KG1 (cell line): ENCODE results near the gene AMDHD1.

ENCODE experiments used
- DNase-seq: peaks from one replicate; lab custom pipeline; 2025; lab: John Stamatoyannopoulos, UW

The AMDHD1 gene, protein sequence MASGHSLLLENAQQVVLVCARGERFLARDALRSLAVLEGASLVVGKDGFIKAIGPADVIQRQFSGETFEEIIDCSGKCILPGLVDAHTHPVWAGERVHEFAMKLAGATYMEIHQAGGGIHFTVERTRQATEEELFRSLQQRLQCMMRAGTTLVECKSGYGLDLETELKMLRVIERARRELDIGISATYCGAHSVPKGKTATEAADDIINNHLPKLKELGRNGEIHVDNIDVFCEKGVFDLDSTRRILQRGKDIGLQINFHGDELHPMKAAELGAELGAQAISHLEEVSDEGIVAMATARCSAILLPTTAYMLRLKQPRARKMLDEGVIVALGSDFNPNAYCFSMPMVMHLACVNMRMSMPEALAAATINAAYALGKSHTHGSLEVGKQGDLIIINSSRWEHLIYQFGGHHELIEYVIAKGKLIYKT

GRCh38 chr12:95943330-95943842, at the start of gene AMDHD1:
Gene AMDHD1, plus strand, starts transcription at chr12:95943331. Its CDS starts 68 bp downstream, at chr12:95943399.
- DNase-seq = no peak

DNA sequence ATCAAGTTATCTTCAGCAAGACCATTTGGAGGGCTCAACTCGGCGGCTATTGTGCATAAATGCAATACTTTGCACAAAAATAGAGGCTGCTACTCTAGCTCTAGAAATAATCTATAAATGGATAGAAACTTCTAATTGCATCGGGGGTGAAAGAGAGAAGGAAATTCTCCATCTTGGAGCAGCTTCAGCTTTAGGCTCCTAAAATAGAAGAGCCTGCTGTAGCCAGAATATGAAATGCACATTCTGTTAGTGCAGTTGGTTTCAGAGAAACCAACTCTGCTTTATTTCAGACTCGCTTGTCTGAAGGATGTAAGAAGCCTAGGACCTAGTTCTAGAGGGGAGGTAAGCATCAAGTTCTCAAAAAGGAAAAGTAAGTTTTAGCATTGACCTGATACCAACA, 46.3 kb upstream of the AMDHD1 start:
- DNase-seq = no peak

- no peak for DNase-seq
Measured at GRCh38 chr12:95898081-95898480, 45.0 kb upstream of the AMDHD1 start.

DNA sequence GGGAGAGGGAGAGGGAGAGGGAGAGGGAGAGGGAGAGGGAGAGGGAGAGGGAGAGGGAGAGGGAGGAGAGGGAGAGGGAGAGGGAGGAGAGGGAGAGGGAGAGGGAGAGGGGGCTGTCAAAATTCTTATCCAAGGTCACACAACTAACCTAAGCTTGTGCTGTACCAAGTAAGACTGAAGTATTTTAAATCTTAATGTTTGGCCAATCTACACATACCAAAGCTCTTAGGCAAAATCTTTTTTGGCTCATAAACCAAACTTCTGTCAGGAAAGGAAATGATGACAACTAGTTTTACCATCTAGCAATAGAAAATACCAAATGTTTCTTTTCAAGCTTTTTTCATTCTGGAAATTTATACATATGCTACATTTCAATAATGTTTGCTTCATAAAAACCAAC, 34.6 kb upstream of the AMDHD1 start:
- no peak for DNase-seq

GRCh38 chr12:95909871-95910270, 33.3 kb upstream of the AMDHD1 start:
- DNase-seq = no peak

GRCh38 chr12:95918194-95918993, 24.7 kb upstream of the AMDHD1 start:
- DNase-seq = no peak

DNA sequence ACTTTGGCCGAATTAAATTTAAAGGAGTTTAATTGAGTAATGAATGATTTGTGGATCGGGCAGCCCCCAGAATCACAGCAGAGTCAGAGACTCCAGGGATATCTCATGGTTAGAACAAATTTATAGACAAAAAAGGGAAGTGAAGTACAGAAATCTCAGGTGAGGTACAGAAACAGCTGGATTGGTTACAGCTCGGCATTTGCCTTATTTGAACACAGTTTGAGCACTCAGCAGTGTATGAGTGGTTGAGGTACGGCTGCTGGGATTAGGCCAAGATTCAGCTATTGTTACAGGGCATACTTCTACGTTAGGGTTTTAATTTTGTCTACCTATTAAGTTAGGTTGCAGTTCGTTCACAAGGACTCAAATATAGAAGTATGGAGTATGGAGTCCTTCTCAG, 24.0 kb upstream of the AMDHD1 start:
- no peak for DNase-seq

DNA sequence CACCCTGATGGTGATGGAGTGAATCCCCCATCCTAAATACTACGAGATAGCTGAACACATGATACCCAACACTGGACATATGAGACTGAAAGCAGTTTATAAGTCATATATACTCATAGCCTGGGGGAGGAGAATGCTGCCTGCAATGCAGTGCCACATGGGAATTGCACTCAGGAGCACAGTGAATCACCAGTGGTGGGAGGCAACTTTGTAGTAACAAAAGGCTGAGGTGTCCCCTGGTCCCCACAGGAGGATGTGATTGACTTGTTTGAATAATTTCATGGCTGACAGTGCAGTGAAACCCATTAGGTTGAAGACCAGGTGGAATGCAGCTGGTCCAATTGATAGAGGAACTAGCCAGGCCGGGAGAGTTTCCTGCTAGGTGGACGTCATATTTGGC, 20.9 kb upstream of the AMDHD1 start:
- DNase-seq = no peak

- no peak for DNase-seq
Measured at GRCh38 chr12:95940514-95940913, 2.6 kb upstream of the AMDHD1 start.

DNA sequence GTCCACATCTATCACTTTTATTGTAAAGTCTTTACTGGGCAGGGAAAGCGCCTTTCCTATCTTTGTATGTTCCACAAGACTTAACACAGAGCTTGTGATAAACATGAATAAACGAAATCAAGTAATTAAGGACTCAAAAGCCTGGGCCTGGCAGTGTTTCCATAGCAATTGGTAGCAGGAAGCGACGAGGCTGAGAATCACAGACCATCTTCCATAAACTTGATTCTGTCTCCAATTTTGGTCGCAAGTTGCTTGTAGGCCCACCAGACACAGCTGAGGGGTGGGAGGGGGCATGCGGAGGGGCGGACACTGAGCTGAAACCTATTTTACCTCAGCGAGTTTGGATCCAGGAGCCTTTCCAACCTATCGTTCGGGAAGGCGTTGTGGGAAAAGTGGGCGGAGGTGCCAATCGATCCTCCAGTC, 1.0 kb upstream of the AMDHD1 start:
- DNase-seq = no peak

- no peak for DNase-seq
Measured at GRCh38 chr12:95942524-95943329, 404 bp upstream of the AMDHD1 start, which contains the start of gene CCDC38. Gene CCDC38, minus strand, starts transcription at chr12:95942614. Its CDS starts 6,105 bp downstream, at chr12:95936509.

GRCh38 chr12:95944108-95944704, 1.1 kb downstream of the AMDHD1 start:
- no peak for DNase-seq

DNA sequence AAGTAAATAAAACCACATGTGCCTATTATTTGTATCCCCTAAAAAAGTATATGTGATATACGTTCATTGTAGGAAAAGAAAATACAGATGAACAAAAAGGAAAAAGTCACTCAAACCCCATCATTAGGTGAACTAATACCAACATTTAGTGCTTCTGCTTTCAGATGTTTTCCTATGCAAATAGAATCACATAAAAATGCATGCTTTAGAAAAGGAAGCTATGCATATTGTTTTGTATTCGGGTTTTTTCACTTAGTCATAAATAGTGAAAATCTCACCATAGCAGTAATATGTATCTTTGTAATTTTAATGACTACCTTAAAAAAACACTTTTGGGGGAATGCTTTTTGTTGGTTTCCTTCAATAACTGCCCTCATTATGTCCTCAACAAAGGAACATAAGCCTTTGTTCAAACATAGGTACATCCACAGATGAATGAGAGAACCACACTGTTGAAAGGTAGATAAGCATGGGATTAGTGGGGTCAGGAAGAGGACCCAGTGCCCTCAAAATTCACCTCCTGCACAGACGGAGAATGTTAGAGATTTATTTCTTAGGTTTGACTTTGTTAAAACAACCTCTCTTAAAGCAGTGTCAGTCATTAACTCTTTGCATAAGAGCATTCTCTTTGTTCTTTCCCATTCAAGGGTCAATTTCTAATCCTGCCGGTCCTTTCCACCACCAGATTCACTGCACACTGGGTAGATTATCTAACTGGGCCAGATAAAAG, 6.5 kb downstream of the AMDHD1 start:
- no peak for DNase-seq

DNA sequence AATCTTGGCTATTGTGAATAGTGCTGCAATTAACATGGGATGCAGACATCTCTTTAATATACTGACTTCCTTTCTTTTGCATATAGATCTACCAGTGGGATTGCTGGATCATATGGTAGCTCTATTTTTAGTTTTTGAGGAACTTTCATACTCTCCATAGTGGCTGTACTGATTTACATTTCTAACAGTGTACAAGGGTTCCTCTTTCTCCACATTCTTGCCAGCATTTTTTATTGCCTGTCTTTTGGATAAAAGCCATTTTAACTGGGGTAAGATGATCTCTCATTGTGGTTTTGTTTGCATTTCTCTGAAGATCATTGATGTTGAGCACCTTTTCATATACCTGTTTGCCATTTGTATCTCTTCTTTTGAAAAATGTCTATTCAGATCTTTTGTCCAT, 8.4 kb downstream of the AMDHD1 start:
- no peak for DNase-seq

DNA sequence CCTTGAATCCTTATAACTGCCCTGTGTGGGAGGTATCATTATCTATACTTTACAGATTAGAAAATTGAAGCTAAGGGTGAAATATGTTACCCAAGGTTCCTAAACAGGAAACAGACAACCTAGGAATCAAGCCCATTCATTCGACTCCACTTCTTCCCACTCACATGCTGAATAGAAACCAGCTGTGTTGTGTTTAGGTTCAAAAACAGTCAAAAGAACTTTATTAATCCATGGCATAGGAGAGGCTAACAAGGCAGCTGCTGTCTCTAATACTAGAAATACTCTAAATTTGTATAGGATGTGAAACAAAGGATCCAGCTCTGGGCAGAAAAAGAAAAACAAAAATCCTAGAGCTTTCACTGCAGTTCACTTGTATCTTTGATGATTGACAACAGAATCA, 9.9 kb downstream of the AMDHD1 start:
- DNase-seq = no peak

GRCh38 chr12:95955549-95956159, 12.5 kb downstream of the AMDHD1 start:
- DNase-seq = no peak

DNA sequence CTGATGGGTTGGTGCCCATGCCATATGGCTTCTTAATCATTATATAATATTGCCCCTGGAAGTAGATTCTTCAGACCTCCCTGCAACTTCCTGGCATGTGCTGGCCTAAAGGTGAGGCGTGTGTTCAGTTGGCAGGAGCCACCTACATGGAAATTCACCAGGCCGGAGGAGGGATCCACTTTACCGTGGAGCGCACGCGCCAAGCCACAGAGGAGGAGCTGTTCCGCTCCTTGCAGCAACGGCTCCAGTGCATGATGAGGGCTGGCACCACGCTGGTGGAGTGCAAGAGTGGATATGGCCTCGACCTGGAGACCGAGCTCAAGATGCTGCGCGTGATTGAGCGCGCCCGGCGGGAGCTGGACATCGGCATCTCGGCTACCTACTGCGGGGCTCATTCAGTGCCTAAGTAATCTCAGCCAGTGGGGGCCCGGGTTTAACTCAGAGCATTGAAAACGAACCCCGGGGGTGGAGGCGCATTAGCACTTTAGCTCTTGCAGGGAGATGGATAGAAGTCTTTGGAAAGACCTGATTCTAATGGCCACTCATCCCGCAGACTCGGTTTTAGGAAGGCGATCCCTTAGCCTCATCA, 13.5 kb downstream of the AMDHD1 start:
- DNase-seq = no peak

DNA sequence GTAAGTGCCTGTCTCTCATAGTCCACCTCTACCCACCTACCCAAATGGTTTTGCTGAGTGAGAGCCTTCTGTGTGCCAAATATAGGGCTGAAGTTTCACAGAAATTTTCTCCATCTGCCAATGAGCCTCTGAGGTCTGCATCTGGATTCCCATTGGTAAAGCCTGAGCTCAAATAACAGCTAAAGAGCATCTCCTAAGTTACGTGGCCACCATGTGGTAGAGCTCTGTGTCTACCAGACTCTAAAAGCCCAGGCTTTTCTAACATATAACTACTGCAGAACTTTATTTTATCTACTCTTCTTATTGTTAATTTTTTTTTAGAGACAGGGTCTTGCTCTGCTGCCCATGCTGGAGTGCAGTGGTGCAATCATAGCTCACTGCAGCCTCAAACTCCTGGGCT, 16.0 kb downstream of the AMDHD1 start:
- no peak for DNase-seq

DNA sequence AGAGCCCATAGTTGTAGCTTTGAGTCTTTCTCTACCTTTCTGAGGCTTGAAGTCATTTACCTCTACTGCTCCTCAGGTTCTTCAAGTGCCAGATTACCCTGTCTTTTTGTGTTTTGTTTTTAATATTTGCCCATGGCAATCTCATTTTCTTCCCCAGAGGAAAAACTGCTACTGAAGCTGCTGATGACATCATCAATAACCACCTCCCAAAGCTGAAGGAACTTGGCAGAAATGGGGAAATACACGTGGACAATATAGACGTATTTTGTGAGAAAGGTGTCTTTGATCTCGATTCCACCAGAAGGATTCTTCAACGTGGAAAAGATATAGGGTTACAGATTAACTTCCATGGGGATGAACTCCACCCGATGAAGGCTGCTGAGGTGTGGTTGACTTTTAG, 17.1 kb downstream of the AMDHD1 start:
- no peak for DNase-seq

DNA sequence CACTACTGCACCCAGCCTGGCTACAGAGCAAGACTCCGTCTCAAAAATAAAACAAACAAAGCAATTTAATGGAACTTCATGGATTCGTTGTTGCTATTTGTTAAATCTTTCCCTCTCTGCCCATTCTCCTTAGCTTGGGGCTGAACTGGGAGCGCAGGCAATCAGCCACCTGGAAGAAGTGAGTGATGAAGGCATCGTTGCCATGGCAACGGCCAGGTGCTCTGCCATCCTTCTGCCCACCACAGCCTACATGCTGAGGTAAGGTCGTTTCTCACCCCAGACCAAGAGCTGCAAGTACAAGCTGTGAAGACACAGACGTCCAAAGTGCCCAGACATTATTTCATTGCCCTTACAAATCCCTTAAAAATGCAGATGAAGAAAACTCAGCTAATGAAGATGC, 19.1 kb downstream of the AMDHD1 start:
- DNase-seq = no peak
